Heart left ventricle (tissue), 16 donors: ENCODE data around the gene ESYT3. TPM values are rescaled to one million over a fixed set of nuclear protein-coding genes. Genes with fewer than 3 reads are reported as not detected.

ENCODE experiments used
- ATAC-seq, 4 donors: fragments of 200-7000 bp; cut with Tn5 transposase; one replicate each; pipeline ENCODE4 v1.9.1; 2020 to 2022; ENCODE audit warnings: moderate library complexity in 4 of 4, mild to moderate bottlenecking in 3 of 4, moderate number of reproducible peaks in 1 of 4
- DNase-seq, 5 donors: peaks; one replicate each; pipeline ENCODE4 v3.0.0-alpha.2; 2020
- H3K27ac ChIP-seq, 12 donors: fragments of 200-600 bp; sonication (generic) in 4 of 12; one replicate each; pipeline versions ENCODE4 v1.5.0 to v1.8.0; 2016 to 2022; ENCODE audit warnings: mild to moderate bottlenecking in 2 of 12
- H3K27me3 ChIP-seq, 9 donors: fragments of 200-600 bp; sonication (generic) in 2 of 9; one replicate each; pipeline versions ENCODE4 v1.5.1 to v1.8.0; 2016 to 2022; ENCODE audit warnings: mild to moderate bottlenecking in 3 of 9
- H3K36me3 ChIP-seq, 9 donors: fragments of 200-600 bp; sonication (generic) in 2 of 9; one replicate each; pipeline versions ENCODE4 v1.5.0 to v1.8.0; 2018 to 2022; ENCODE audit warnings: mild to moderate bottlenecking in 2 of 9
- H3K4me1 ChIP-seq, 12 donors: fragments of 200-600 bp; sonication (generic) in 4 of 12; one replicate each; pipeline versions ENCODE4 v1.5.0 to v1.8.0; 2016 to 2022; ENCODE audit warnings: mild to moderate bottlenecking in 3 of 12
- H3K4me3 ChIP-seq, 12 donors: fragments of 200-600 bp; sonication (generic) in 4 of 12; one replicate each; pipeline versions ENCODE4 v1.5.0 to v1.8.0; 2017 to 2022; ENCODE audit warnings: mild to moderate bottlenecking in 9 of 12, moderate library complexity in 4 of 12
- H3K9me3 ChIP-seq, 12 donors: fragments of 200-600 bp; sonication (generic) in 4 of 12; one replicate each; pipeline versions ENCODE4 v1.5.0 to v1.8.0; 2016 to 2022; ENCODE audit warnings: mild to moderate bottlenecking in 1 of 12
- POLR2A ChIP-seq, 2 donors: fragments of 450-650 bp; IDR thresholded peaks; one replicate each; pipeline ENCODE4 v1.6.1; 2017; ENCODE audit warnings: antibody characterized with exemption in 2 of 2, mild to moderate bottlenecking in 2 of 2, moderate library complexity in 2 of 2
- WGBS, 4 donors: extraction: QIAGEN DNeasy Blood & Tissue Kit in 2 of 4; methylation state at CpG; one replicate each; pipeline versions ENCODE4 v1.1.5 to v1.1.7; 2013 to 2018; 5-methylcytosine and 5-hydroxymethylcytosine counted together
- intact Hi-C, 10 donors: fragments of 100-400 bp; cut with DNase I; formaldehyde crosslinking; loops; one replicate each; pipeline versions ENCODE4 v1.11.1 to v1.14.2; 2022
- polyA plus RNA-seq, 2 donors: library from polyadenylated mRNA; stranded (reverse); fragments of 200-250 nt; gene quantifications; one replicate each; pipeline ENCODE4 v1.2.3, GENCODE V29; 2013
- total RNA-seq, 9 donors: library from RNA; depleted of rRNA in 2 of 9; stranded (reverse); fragments of >200 nt in 2 of 9; fragmentation: NEBNext Ultra II Directional in 3 of 9; extraction: Animal tissue kit (Norgen Biotek cat#: 25700) in 3 of 9; gene quantifications; one replicate each; pipeline versions ENCODE4 v1.1.0 to v1.2.4, GENCODE V29; 2016 to 2023
- TF ChIP-seq, protein P1 (sequence below), 12 donors: fragments of 200-600 bp; sonication (generic) in 4 of 12; IDR thresholded peaks; one replicate each; pipeline versions ENCODE4 v1.5.0 to v1.8.0; 2018 to 2022; ENCODE audit warnings: antibody characterized with exemption in 12 of 12, mild to moderate bottlenecking in 5 of 12
- donor health status: ischemic (EF 13 %, LVEDD 7.1; RV severe dilation, severe dysfunction).
- donor health status: healthy with polysubstance abuse.
- donor health status: DM: no; HTN: yes; CAD: no.
- donor health status: DM: no; HTN: no; CAD: no.
- donor health status: ischemic (EF 25% LVEDD 6.9; RV normal size, moderate dysfunction).
- donor health status: ischemic (EF 25% LVEDD 5.7; RV mildly dilated, moderate dysfunction).
- donor health status: healthy.
- donor health status: DM: yes; HTN: yes; CAD: no.
- donor health status: ischemic (EF 35%, LVEDD 5.7; RV mildly dilated, moderate dysfunction).
- donor health status: nonischemic (EF 11% LVEDD 7.7; RV severe dilation, severe dysfunction).
- donor health status: DM: yes; HTN: yes; CAD: no.
- donor health status: PGD.
- donor health status: ischemic (EF 29% LVEDD 5.4; RV normal size, mild dysfunction).
- donor health status: nonischemic (EF 23%, LVEDD 6.1; RV moderate dilation, normal function).

The ESYT3 gene
- total and polyA plus RNA-seq, 11 donors, result 0.42 to 2.7 (median 1.2) TPM

- H3K27me3 ChIP-seq, result peaks cover 0 to 42% (median 10%) of the 10 kb centered on the region in 9 donors
- intact Hi-C loops, result no loop called here
- H3K27ac ChIP-seq, result peak overlapping the region in 1 of 12 donors; percentile 56
Measured at GRCh38 chr3:138433892-138434275, 532 bp upstream of the ESYT3 start.

DNA sequence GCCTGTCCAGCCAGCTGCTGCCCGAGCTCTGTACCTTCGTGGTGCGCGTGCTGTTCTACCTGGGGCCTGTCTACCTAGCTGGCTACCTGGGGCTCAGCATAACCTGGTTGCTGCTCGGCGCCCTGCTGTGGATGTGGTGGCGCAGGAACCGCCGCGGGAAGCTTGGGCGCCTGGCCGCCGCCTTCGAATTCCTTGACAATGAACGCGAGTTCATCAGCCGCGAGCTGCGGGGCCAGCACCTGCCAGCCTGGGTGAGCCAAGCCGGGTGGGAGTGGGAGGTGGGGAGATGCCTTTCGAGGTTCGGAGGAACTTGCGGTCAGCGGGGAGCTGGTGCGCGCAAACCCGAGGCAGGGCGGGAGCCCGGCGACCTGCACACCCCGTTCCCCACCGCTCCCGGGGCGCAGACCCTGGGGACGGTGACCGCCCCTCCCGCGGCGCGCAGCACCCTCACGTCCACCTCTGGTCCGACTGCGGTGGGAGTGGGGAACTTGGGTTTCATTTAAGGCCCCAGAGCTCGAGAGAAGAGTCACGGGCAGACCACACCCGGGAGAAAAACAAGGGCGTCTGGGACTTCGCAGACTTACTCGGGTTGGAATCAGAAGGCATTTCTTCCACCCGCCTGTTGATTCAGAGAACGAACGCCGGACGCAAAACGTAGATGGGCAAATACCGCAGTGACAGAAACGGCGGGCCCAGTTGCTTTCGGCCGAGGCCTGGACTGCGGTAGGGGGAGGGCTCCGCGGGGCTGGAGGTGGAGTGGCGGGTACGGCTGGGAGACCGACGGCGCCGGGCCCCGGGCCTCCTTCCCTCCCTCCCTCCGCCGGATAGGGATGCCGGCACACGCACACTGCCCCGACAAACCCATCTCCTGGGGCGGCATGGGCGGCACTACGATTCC, 708 bp downstream of the ESYT3 start:
- H3K4me3 ChIP-seq, result peak overlapping the region; percentile 35 to 65 (median 55)
- TF ChIP-seq, protein P1, sequence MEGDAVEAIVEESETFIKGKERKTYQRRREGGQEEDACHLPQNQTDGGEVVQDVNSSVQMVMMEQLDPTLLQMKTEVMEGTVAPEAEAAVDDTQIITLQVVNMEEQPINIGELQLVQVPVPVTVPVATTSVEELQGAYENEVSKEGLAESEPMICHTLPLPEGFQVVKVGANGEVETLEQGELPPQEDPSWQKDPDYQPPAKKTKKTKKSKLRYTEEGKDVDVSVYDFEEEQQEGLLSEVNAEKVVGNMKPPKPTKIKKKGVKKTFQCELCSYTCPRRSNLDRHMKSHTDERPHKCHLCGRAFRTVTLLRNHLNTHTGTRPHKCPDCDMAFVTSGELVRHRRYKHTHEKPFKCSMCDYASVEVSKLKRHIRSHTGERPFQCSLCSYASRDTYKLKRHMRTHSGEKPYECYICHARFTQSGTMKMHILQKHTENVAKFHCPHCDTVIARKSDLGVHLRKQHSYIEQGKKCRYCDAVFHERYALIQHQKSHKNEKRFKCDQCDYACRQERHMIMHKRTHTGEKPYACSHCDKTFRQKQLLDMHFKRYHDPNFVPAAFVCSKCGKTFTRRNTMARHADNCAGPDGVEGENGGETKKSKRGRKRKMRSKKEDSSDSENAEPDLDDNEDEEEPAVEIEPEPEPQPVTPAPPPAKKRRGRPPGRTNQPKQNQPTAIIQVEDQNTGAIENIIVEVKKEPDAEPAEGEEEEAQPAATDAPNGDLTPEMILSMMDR (IDR thresholded peaks at IDR 0.05), result no peak
- no peak for TF ChIP-seq POLR2A (IDR thresholded peaks at IDR 0.05)
- DNase-seq, result no peak
- H3K27ac ChIP-seq, result peak overlapping the region in 2 of 12 donors; percentile 18 to 56
- no peaks in the 10 kb centered on the region for H3K36me3 ChIP-seq
- ATAC-seq, result peak in 2 of 4 donors; percentile 4 to 18
- peaks cover 0 to 29% (median 16%) of the 10 kb centered on the region in 12 donors for H3K4me1 ChIP-seq
- peaks cover 0 to 42% (median 10%) of the 10 kb centered on the region in 9 donors for H3K27me3 ChIP-seq
- no peaks in the 10 kb centered on the region for H3K9me3 ChIP-seq
- WGBS, 4 donors, result 1 to 6% (median 3%) methylated on average over 32 to 78 of the region's 78 CpGs
- intact Hi-C loops, result no loop called here

More at GRCh38 chr3:138433892-138434275, 532 bp upstream of the ESYT3 start:
- peaks cover 0 to 24% (median 15%) of the 10 kb centered on the region in 12 donors for H3K4me1 ChIP-seq
- ATAC-seq, result peak in 1 of 4 donors; percentile 15
- TF ChIP-seq, protein P1 (IDR thresholded peaks at IDR 0.05), result no peak
- no peak for TF ChIP-seq POLR2A (IDR thresholded peaks at IDR 0.05)
- H3K4me3 ChIP-seq, result peak overlapping the region in 9 of 12 donors; percentile 48 to 65 (median 56)
- H3K36me3 ChIP-seq, result no peaks in the 10 kb centered on the region
- WGBS, 4 donors, result 27 to 49% (median 35%) methylated on average over 16 of the region's 16 CpGs
- H3K9me3 ChIP-seq, result no peaks in the 10 kb centered on the region
- no peak for DNase-seq

- Histone ChIP-seq H3K4me1 (peaks cover 0 to 34% (median 17%) of the 10 kb centered on the region in 12 donors), H3K27ac (no peak overlapping the region), H3K36me3 (no peaks in the 10 kb centered on the region), H3K4me3 (peak overlapping the region in 5 of 12 donors; percentile 53 to 65 (median 58)), H3K27me3 (peaks cover 0 to 42% (median 10%) of the 10 kb centered on the region in 9 donors), H3K9me3 (no peaks in the 10 kb centered on the region)
- ATAC-seq (no peak), DNase-seq (no peak)
- TF ChIP-seq POLR2A (IDR thresholded peaks at IDR 0.05), result no peak
- TF ChIP-seq, protein P1 (IDR thresholded peaks at IDR 0.05), result no peak
- intact Hi-C loops, result no loop called here
- 74 to 86% (median 77%) methylated on average over 8 of the region's 8 CpGs for WGBS, 4 donors
Measured at GRCh38 chr3:138435840-138436239, 1.4 kb downstream of the ESYT3 start.

- Histone ChIP-seq H3K4me3 (no peak overlapping the region), H3K4me1 (peaks cover 0 to 34% (median 17%) of the 10 kb centered on the region in 12 donors), H3K36me3 (no peaks in the 10 kb centered on the region), H3K27me3 (peaks cover 0 to 41% (median 10%) of the 10 kb centered on the region in 9 donors), H3K27ac (no peak overlapping the region), H3K9me3 (no peaks in the 10 kb centered on the region)
- WGBS, 4 donors, result 88 to 97% (median 92%) methylated on average over 6 of the region's 6 CpGs
- DNase-seq (no peak), ATAC-seq (no peak)
- TF ChIP-seq POLR2A (IDR thresholded peaks at IDR 0.05), result no peak
- TF ChIP-seq, protein P1 (IDR thresholded peaks at IDR 0.05), result no peak
- intact Hi-C loops, result no loop called here
Measured at GRCh38 chr3:138437281-138437680, 2.9 kb downstream of the ESYT3 start.
